ENCODE data around the gene LHX5.

DNA sequence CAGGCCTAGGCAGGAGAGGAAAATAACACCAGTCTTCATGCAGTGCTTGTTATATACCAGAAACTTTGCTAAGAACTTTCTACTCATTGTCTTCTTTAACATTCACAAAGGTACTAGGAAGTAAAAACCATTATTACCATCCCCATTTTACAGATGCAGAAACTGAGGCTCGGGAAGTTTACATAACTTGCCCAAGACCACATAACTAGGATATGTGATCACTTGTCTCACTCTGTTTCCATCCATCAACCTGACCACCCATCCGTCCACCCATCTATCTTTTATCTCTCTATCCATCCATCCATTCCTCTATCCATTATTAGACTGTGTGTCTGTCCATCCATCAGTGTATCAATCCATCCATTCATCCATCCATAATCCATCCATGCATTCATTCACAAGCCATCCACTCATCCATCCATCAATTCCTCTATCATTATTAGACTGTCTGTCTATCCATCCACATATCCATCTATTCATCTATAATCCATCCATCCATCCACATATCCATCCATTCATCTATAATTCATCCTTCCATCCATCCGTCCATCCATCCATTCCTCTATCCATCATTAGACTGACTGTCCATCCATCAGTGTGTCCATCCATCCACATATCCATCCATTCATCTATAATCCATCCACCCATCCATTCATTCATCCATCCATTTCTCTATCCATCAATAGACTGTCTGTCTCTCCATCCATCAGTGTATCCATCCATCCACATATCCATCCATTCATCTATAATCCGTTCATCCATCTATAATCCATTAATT, 33.0 kb downstream of the LHX5 start:
- TF ChIP-seq, protein P1, sequence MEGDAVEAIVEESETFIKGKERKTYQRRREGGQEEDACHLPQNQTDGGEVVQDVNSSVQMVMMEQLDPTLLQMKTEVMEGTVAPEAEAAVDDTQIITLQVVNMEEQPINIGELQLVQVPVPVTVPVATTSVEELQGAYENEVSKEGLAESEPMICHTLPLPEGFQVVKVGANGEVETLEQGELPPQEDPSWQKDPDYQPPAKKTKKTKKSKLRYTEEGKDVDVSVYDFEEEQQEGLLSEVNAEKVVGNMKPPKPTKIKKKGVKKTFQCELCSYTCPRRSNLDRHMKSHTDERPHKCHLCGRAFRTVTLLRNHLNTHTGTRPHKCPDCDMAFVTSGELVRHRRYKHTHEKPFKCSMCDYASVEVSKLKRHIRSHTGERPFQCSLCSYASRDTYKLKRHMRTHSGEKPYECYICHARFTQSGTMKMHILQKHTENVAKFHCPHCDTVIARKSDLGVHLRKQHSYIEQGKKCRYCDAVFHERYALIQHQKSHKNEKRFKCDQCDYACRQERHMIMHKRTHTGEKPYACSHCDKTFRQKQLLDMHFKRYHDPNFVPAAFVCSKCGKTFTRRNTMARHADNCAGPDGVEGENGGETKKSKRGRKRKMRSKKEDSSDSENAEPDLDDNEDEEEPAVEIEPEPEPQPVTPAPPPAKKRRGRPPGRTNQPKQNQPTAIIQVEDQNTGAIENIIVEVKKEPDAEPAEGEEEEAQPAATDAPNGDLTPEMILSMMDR (IDR thresholded peaks at IDR 0.05): no peak
- TF ChIP-seq, protein P2, sequence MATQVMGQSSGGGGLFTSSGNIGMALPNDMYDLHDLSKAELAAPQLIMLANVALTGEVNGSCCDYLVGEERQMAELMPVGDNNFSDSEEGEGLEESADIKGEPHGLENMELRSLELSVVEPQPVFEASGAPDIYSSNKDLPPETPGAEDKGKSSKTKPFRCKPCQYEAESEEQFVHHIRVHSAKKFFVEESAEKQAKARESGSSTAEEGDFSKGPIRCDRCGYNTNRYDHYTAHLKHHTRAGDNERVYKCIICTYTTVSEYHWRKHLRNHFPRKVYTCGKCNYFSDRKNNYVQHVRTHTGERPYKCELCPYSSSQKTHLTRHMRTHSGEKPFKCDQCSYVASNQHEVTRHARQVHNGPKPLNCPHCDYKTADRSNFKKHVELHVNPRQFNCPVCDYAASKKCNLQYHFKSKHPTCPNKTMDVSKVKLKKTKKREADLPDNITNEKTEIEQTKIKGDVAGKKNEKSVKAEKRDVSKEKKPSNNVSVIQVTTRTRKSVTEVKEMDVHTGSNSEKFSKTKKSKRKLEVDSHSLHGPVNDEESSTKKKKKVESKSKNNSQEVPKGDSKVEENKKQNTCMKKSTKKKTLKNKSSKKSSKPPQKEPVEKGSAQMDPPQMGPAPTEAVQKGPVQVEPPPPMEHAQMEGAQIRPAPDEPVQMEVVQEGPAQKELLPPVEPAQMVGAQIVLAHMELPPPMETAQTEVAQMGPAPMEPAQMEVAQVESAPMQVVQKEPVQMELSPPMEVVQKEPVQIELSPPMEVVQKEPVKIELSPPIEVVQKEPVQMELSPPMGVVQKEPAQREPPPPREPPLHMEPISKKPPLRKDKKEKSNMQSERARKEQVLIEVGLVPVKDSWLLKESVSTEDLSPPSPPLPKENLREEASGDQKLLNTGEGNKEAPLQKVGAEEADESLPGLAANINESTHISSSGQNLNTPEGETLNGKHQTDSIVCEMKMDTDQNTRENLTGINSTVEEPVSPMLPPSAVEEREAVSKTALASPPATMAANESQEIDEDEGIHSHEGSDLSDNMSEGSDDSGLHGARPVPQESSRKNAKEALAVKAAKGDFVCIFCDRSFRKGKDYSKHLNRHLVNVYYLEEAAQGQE (IDR thresholded peaks at IDR 0.05; ENCODE audit: insufficient read depth in 1 of 2, low read depth in 2 of 2, low read length in 1 of 2): no peak
- TF ChIP-seq SIN3A (IDR thresholded peaks at IDR 0.05; ENCODE audit: borderline replicate concordance, insufficient read depth, low read depth, low read length): no peak

Data from Panc1 (cell line).